AG09309 (cell line): Measurements from ENCODE around the gene TSG101.

ENCODE experiments used
- DNase-seq: peaks from one replicate; pipeline ENCODE4 v3.0.0-alpha.2; 2010; ENCODE audit warnings: low read depth
- H3K4me3 ChIP-seq: 2 replicates; pipeline ENCODE4 v1.5.1; 2011; ENCODE audit warnings: mild to moderate bottlenecking, low read depth, low read length, moderate library complexity; ENCODE audit not compliant: control insufficient read depth
- CTCF ChIP-seq: IDR thresholded peaks from 2 replicates; pipeline ENCODE4 v1.5.1; 2011; ENCODE audit warnings: mild to moderate bottlenecking, low read depth, low read length, inconsistent platforms; ENCODE audit not compliant: insufficient read depth, control insufficient read depth; ENCODE audit errors: missing control alignments

Gene TSG101

GRCh38 chr11:18455686-18456372 lies 70.9 kb downstream of the TSG101 start, which contains the start of gene LDHAL6A:
Gene LDHAL6A (plus strand): TSS chr11:18455856. CDS start chr11:18456681, 825 bp downstream.
- no peak within 1 kb of the TSS for H3K4me3 ChIP-seq

GRCh38 chr11:18452927-18453326 lies 73.8 kb downstream of the TSG101 start:
- DNase-seq = no peak
- TF ChIP-seq CTCF = no peak

More at GRCh38 chr11:18455686-18456372, 70.9 kb downstream of the TSG101 start, which contains the start of gene LDHAL6A:
- TF ChIP-seq CTCF = no peak
- DNase-seq = no peak

GRCh38 chr11:18449251-18449650 lies 77.5 kb downstream of the TSG101 start:
- TF ChIP-seq CTCF = no peak
- DNase-seq = no peak

More at GRCh38 chr11:18452927-18453326, 73.8 kb downstream of the TSG101 start:
- no peak overlapping the region for H3K4me3 ChIP-seq

GRCh38 chr11:18438691-18439090 lies 88.1 kb downstream of the TSG101 start:
- no peak for TF ChIP-seq CTCF
- no peak for DNase-seq
- H3K4me3 ChIP-seq = no peak overlapping the region

More at GRCh38 chr11:18449251-18449650, 77.5 kb downstream of the TSG101 start:
- no peak overlapping the region for H3K4me3 ChIP-seq
